Measurements from ENCODE around the gene NAPA. TPM values are rescaled to one million over a fixed set of nuclear protein-coding genes. Genes with fewer than 3 reads are reported as not detected.

NAPA gene
- total RNA-seq, 1 donor from 2014 or later: 61.9 TPM

- Mint-ChIP-seq H3K27me3 (no peaks in the 10 kb centered on the region), H3K27ac (no peak overlapping the region), H3K4me3 (no peak overlapping the region), H3K9me3 (no peaks in the 10 kb centered on the region), H3K36me3 (ENCODE audit: low read depth) (peaks cover 24% of the 10 kb centered on the region), H3K4me1 (peaks cover 7% of the 10 kb centered on the region)
- DNase-seq: no peak
- intact Hi-C loops (cut with micrococcal nuclease): no loop called here
Observed at GRCh38 chr19:47503826-47504150, 11.1 kb downstream of the NAPA start.

- Mint-ChIP-seq H3K4me1 (peaks cover 7% of the 10 kb centered on the region), H3K27me3 (no peaks in the 10 kb centered on the region), H3K9me3 (no peaks in the 10 kb centered on the region), H3K36me3 (ENCODE audit: low read depth) (peaks cover 25% of the 10 kb centered on the region), H3K27ac (no peak overlapping the region), H3K4me3 (no peak overlapping the region)
- intact Hi-C loops (cut with micrococcal nuclease): no loop called here
- DNase-seq: no peak
Observed at GRCh38 chr19:47503130-47503825, 11.6 kb downstream of the NAPA start.

GRCh38 chr19:47499863-47500830, 14.7 kb downstream of the NAPA start:
- Mint-ChIP-seq H3K9me3 (no peaks in the 10 kb centered on the region), H3K27ac (no peak overlapping the region), H3K4me1 (peaks cover 7% of the 10 kb centered on the region), H3K4me3 (no peak overlapping the region), H3K36me3 (ENCODE audit: low read depth) (peaks cover 32% of the 10 kb centered on the region), H3K27me3 (no peaks in the 10 kb centered on the region)
- no peak for DNase-seq
- intact Hi-C loops (cut with micrococcal nuclease): no loop called here

- no peaks in the 10 kb centered on the region for H3K9me3 Mint-ChIP-seq
- H3K4me3 Mint-ChIP-seq: no peak overlapping the region
- no peaks in the 10 kb centered on the region for H3K27me3 Mint-ChIP-seq
- peaks cover 32% of the 10 kb centered on the region for H3K36me3 Mint-ChIP-seq (ENCODE audit: low read depth)
- H3K27ac Mint-ChIP-seq: no peak overlapping the region
- DNase-seq: no peak
- H3K4me1 Mint-ChIP-seq: peaks cover 5% of the 10 kb centered on the region
- intact Hi-C loops (cut with micrococcal nuclease): no loop called here
Observed at GRCh38 chr19:47499371-47499770, 15.5 kb downstream of the NAPA start.

- H3K27ac Mint-ChIP-seq: no peak overlapping the region
- H3K9me3 Mint-ChIP-seq: no peaks in the 10 kb centered on the region
- peaks cover 30% of the 10 kb centered on the region for H3K36me3 Mint-ChIP-seq (ENCODE audit: low read depth)
- H3K4me3 Mint-ChIP-seq: no peak overlapping the region
- peaks cover 5% of the 10 kb centered on the region for H3K4me1 Mint-ChIP-seq
- H3K27me3 Mint-ChIP-seq: no peaks in the 10 kb centered on the region
- DNase-seq: no peak
- intact Hi-C loops (cut with micrococcal nuclease): no loop called here
Observed at GRCh38 chr19:47498561-47498960, 16.3 kb downstream of the NAPA start.

- Mint-ChIP-seq H3K27ac (no peak overlapping the region), H3K9me3 (no peaks in the 10 kb centered on the region), H3K27me3 (no peaks in the 10 kb centered on the region), H3K36me3 (ENCODE audit: low read depth) (peaks cover 28% of the 10 kb centered on the region), H3K4me3 (no peak overlapping the region), H3K4me1 (peaks cover 2% of the 10 kb centered on the region)
- intact Hi-C loops (cut with micrococcal nuclease): no loop called here
- DNase-seq: no peak
Observed at GRCh38 chr19:47497821-47498520, 16.9 kb downstream of the NAPA start.

- peaks cover 24% of the 10 kb centered on the region for H3K36me3 Mint-ChIP-seq (ENCODE audit: low read depth)
- intact Hi-C loops (cut with micrococcal nuclease): no loop called here
- no peaks in the 10 kb centered on the region for H3K9me3 Mint-ChIP-seq
- peaks cover 2% of the 10 kb centered on the region for H3K4me1 Mint-ChIP-seq
- no peak overlapping the region for H3K4me3 Mint-ChIP-seq
- H3K27me3 Mint-ChIP-seq: no peaks in the 10 kb centered on the region
- no peak overlapping the region for H3K27ac Mint-ChIP-seq
- no peak for DNase-seq
Observed at GRCh38 chr19:47497050-47497766, 17.7 kb downstream of the NAPA start.

GRCh38 chr19:47495478-47496372, 19.1 kb downstream of the NAPA start:
- intact Hi-C loops (cut with micrococcal nuclease): no loop called here
- Mint-ChIP-seq H3K27me3 (no peaks in the 10 kb centered on the region), H3K4me3 (no peak overlapping the region), H3K27ac (no peak overlapping the region), H3K9me3 (no peaks in the 10 kb centered on the region), H3K4me1 (no peaks in the 10 kb centered on the region), H3K36me3 (ENCODE audit: low read depth) (peaks cover 24% of the 10 kb centered on the region)
- DNase-seq: no peak

- H3K27ac Mint-ChIP-seq: no peak overlapping the region
- no peak overlapping the region for H3K4me3 Mint-ChIP-seq
- intact Hi-C loops (cut with micrococcal nuclease): no loop called here
- peaks cover 31% of the 10 kb centered on the region for H3K36me3 Mint-ChIP-seq (ENCODE audit: low read depth)
- no peak for DNase-seq
- H3K4me1 Mint-ChIP-seq: peaks cover 2% of the 10 kb centered on the region
- H3K9me3 Mint-ChIP-seq: no peaks in the 10 kb centered on the region
- H3K27me3 Mint-ChIP-seq: no peaks in the 10 kb centered on the region
Observed at GRCh38 chr19:47494729-47495128, 20.1 kb downstream of the NAPA start.

- no peak overlapping the region for H3K4me3 Mint-ChIP-seq
- no peak overlapping the region for H3K27ac Mint-ChIP-seq
- H3K36me3 Mint-ChIP-seq (ENCODE audit: low read depth): peaks cover 33% of the 10 kb centered on the region
- H3K27me3 Mint-ChIP-seq: no peaks in the 10 kb centered on the region
- intact Hi-C loops (cut with micrococcal nuclease): no loop called here
- no peaks in the 10 kb centered on the region for H3K9me3 Mint-ChIP-seq
- H3K4me1 Mint-ChIP-seq: peaks cover 2% of the 10 kb centered on the region
- DNase-seq: no peak
Observed at GRCh38 chr19:47494211-47494547, 20.7 kb downstream of the NAPA start.

GRCh38 chr19:47493378-47494210, 21.3 kb downstream of the NAPA start:
- DNase-seq: no peak
- Mint-ChIP-seq H3K4me1 (peaks cover 2% of the 10 kb centered on the region), H3K36me3 (ENCODE audit: low read depth) (peaks cover 31% of the 10 kb centered on the region), H3K4me3 (no peak overlapping the region), H3K9me3 (no peaks in the 10 kb centered on the region), H3K27me3 (no peaks in the 10 kb centered on the region), H3K27ac (no peak overlapping the region)
- intact Hi-C loops (cut with micrococcal nuclease): no loop called here

GRCh38 chr19:47492571-47493377, 22.1 kb downstream of the NAPA start:
- Mint-ChIP-seq H3K27me3 (no peaks in the 10 kb centered on the region), H3K27ac (no peak overlapping the region), H3K9me3 (no peaks in the 10 kb centered on the region), H3K36me3 (ENCODE audit: low read depth) (peaks cover 38% of the 10 kb centered on the region), H3K4me3 (no peak overlapping the region), H3K4me1 (peaks cover 2% of the 10 kb centered on the region)
- DNase-seq: no peak
- intact Hi-C loops (cut with micrococcal nuclease): no loop called here
